ENCODE results near the gene FAR1.

DNA sequence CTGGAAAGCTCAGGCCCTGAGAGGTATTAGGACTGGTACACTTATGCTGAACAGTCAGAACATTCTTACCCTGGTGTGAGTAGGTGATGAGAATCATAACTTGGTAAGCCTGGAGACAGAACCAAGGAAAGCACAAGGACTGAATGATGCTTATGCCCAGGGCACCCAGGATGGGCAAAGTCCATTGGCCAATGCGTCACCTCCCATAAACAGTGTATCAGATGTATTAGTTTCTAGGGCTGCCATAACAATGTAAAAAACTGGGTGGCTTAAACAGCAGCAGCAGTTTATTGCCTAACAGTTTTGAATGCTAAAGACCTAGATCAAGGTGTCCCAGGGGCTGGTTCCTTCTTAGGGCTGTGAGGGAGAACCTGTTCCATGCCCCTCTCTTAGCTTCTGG is 107.0 kb downstream of the FAR1 start:
- TF ChIP-seq, protein P1, sequence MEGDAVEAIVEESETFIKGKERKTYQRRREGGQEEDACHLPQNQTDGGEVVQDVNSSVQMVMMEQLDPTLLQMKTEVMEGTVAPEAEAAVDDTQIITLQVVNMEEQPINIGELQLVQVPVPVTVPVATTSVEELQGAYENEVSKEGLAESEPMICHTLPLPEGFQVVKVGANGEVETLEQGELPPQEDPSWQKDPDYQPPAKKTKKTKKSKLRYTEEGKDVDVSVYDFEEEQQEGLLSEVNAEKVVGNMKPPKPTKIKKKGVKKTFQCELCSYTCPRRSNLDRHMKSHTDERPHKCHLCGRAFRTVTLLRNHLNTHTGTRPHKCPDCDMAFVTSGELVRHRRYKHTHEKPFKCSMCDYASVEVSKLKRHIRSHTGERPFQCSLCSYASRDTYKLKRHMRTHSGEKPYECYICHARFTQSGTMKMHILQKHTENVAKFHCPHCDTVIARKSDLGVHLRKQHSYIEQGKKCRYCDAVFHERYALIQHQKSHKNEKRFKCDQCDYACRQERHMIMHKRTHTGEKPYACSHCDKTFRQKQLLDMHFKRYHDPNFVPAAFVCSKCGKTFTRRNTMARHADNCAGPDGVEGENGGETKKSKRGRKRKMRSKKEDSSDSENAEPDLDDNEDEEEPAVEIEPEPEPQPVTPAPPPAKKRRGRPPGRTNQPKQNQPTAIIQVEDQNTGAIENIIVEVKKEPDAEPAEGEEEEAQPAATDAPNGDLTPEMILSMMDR (IDR thresholded peaks at IDR 0.05), result no peak
- TF ChIP-seq POLR2A (IDR thresholded peaks at IDR 0.05), result no peak
